ENCODE data around the gene SLC27A5.

- TF ChIP-seq CTCF (IDR thresholded peaks at IDR 0.05; ENCODE audit: low read length) = no peak
- no peak for TF ChIP-seq EZH2 (optimal IDR thresholded peaks at IDR 0.05; ENCODE audit: low read depth, low read length)
These were observed 2.8 kb upstream of the SLC27A5 start for GRCh38 chr19:58514564-58515022.

Measured in MM.1S (cell line).